HEK293T (cell line): ENCODE results near the gene RYR3.
"Not testable (repeated sequence)": the region's sequence is repeated elsewhere in the genome, so short reads cannot be mapped to it uniquely, and the experiment has no call there.

Source experiments
- CTCF ChIA-PET: fragments of 350-600 bp; formaldehyde crosslinking; extraction: SDS; loops from one replicate; lab custom pipeline; 2021; ENCODE audit warnings: antibody characterized with exemption, inconsistent platforms; lab: Yijun Ruan, JAX
- POLR2A ChIA-PET: fragments of 350-600 bp; formaldehyde crosslinking; extraction: SDS; loops from one replicate; lab custom pipeline; 2020; ENCODE audit warnings: antibody characterized with exemption, inconsistent platforms; lab: Yijun Ruan, JAX
- DNase-seq: peaks from one replicate; pipeline ENCODE4 v3.0.0; 2012; ENCODE audit warnings: mixed read lengths; ENCODE audit errors: extremely low spot score
- ARNT ChIP-seq: fragments of 450-650 bp; IDR thresholded peaks from 2 replicates; pipeline ENCODE4 v1.6.1; 2017; ENCODE audit warnings: mild to moderate bottlenecking
- BHLHE40 ChIP-seq: fragments of 450-650 bp; IDR thresholded peaks from 2 replicates; pipeline ENCODE4 v1.6.1; 2016; ENCODE audit warnings: mild to moderate bottlenecking, moderate library complexity, borderline replicate concordance
- CTBP1 ChIP-seq: fragments of 450-650 bp; IDR thresholded peaks from 2 replicates; pipeline ENCODE4 v1.6.1; 2016; ENCODE audit warnings: borderline replicate concordance
- ELF4 ChIP-seq: fragments of 450-650 bp; IDR thresholded peaks from 2 replicates; pipeline ENCODE4 v1.6.1; 2017; ENCODE audit warnings: antibody characterized with exemption
- FOXA1 ChIP-seq: fragments of 450-650 bp; IDR thresholded peaks from 2 replicates; pipeline ENCODE4 v1.6.1; 2016; ENCODE audit warnings: mild to moderate bottlenecking
- FOXK2 ChIP-seq: fragments of 450-650 bp; IDR thresholded peaks from 2 replicates; pipeline ENCODE4 v1.6.1; 2016; ENCODE audit warnings: mild to moderate bottlenecking
- FOXM1 ChIP-seq: fragments of 450-650 bp; IDR thresholded peaks from 2 replicates; pipeline ENCODE4 v1.6.1; 2017; ENCODE audit warnings: mild to moderate bottlenecking, borderline replicate concordance
- HDGF ChIP-seq: fragments of 450-650 bp; IDR thresholded peaks from 2 replicates; pipeline ENCODE4 v1.6.1; 2017; ENCODE audit warnings: antibody characterized with exemption, borderline replicate concordance
- L3MBTL2 ChIP-seq: fragments of 450-650 bp; conservative IDR thresholded peaks from 2 replicates; pipeline ENCODE4 v1.6.1; 2016; ENCODE audit warnings: mild to moderate bottlenecking
- LEF1 ChIP-seq: fragments of 450-650 bp; IDR thresholded peaks from 2 replicates; pipeline ENCODE4 v1.6.1; 2017; ENCODE audit warnings: mild to moderate bottlenecking, borderline replicate concordance
- NFRKB ChIP-seq: fragments of 450-650 bp; IDR thresholded peaks from 2 replicates; pipeline ENCODE4 v1.6.1; 2016; ENCODE audit warnings: mild to moderate bottlenecking, moderate library complexity
- SP1 ChIP-seq: fragments of 450-650 bp; IDR thresholded peaks from 2 replicates; pipeline ENCODE4 v1.6.1; 2017
- SUZ12 ChIP-seq: fragments of 450-650 bp; IDR thresholded peaks from 2 replicates; pipeline ENCODE4 v1.6.1; 2016; ENCODE audit warnings: mild to moderate bottlenecking
- TARDBP ChIP-seq: fragments of 450-650 bp; IDR thresholded peaks from 2 replicates; pipeline ENCODE4 v1.6.1; 2016
- ZNF384 ChIP-seq: fragments of 450-650 bp; IDR thresholded peaks from 2 replicates; pipeline ENCODE4 v1.6.1; 2016
- TF ChIP-seq, protein P1 (sequence below): fragments of 450-650 bp; IDR thresholded peaks from 2 replicates; pipeline ENCODE4 v1.6.1; 2016

The RYR3 gene

GRCh38 chr15:33813891-33814290, 503.1 kb downstream of the RYR3 start:
- DNase-seq = no peak
- no peak for TF ChIP-seq ZNF384
- TF ChIP-seq, protein P1, sequence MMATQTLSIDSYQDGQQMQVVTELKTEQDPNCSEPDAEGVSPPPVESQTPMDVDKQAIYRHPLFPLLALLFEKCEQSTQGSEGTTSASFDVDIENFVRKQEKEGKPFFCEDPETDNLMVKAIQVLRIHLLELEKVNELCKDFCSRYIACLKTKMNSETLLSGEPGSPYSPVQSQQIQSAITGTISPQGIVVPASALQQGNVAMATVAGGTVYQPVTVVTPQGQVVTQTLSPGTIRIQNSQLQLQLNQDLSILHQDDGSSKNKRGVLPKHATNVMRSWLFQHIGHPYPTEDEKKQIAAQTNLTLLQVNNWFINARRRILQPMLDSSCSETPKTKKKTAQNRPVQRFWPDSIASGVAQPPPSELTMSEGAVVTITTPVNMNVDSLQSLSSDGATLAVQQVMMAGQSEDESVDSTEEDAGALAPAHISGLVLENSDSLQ = no peak
- no peak for TF ChIP-seq ELF4
- TF ChIP-seq CTBP1 = no peak
- no peak for TF ChIP-seq FOXA1
- no peak for TF ChIP-seq NFRKB
- TF ChIP-seq HDGF = no peak
- no peak for TF ChIP-seq SUZ12
- no peak for TF ChIP-seq BHLHE40
- no peak for TF ChIP-seq L3MBTL2
- no peak for TF ChIP-seq FOXM1
- no peak for TF ChIP-seq LEF1
- TF ChIP-seq ARNT = no peak
- TF ChIP-seq FOXK2 = no peak
- TF ChIP-seq TARDBP = no peak
- no peak for TF ChIP-seq SP1
- ChIA-PET POLR2A (no interaction called here), CTCF (no interaction called here)

DNA sequence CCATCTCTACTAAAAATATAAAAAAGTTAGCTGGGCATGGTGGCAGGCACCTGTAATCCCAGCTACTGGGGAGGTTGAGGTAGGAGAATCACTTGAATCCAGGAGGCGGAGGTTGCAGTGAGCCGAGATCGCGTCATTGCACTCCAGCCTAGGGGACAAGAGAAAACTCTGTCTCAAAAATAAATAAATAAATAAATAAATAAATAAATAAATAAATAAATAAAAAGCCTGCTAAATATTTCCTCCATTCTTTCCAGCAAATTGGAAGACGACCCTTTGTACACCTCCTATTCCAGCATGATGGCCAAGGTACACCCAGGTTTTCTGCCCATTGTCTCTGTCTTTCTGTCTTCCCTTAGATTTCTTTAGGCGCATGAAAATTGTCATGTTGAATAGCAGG, 508.7 kb downstream of the RYR3 start:
- POLR2A ChIA-PET, CTCF ChIA-PET, DNase-seq: not testable (repeated sequence)

- no peak for DNase-seq
- TF ChIP-seq ARNT (no peak), ZNF384 (no peak), HDGF (no peak), FOXK2 (no peak), BHLHE40 (no peak), LEF1 (no peak)
- TF ChIP-seq, protein P1 = no peak
- POLR2A ChIA-PET = interaction anchor here (0.5 kb wide), 1 partner anchor 193 kb away, joined by 3 read pairs; no protein-coding TSS in a partner anchor
- CTCF ChIA-PET = no interaction called here
Measured at GRCh38 chr15:33822479-33822878, 511.7 kb downstream of the RYR3 start.

DNA sequence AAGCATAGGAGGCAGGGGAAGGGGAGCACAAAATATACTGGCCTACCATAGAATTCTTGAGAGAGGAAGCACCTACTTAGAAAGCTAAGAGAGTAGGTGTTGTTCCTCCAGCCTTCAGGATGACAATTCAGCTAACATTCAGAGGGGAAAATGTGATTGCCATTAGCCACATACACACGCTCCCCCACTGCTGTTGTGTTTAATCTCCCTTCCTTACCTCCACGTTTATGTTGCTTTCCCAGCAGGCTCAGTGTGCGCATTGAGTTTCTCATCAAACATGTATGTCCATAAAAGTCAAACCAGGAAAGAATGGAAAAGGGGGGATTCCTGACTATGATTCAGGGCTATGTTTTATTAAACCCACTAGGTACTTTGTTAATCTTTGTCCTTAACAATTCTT, 512.4 kb downstream of the RYR3 start:
- ChIA-PET POLR2A (interaction anchor here (0.5 kb wide), 1 partner anchor 192 kb away, joined by 3 read pairs; no protein-coding TSS in a partner anchor), CTCF (no interaction called here)
- TF ChIP-seq L3MBTL2 (no peak), ZNF384 (no peak), BHLHE40 (no peak), LEF1 (no peak), HDGF (no peak), SP1 (no peak), SUZ12 (no peak), FOXA1 (no peak)
- TF ChIP-seq, protein P1 = no peak
- no peak for DNase-seq

- ChIA-PET POLR2A (no interaction called here), CTCF (no interaction called here)
- no peak for DNase-seq
- TF ChIP-seq ZNF384 (no peak), L3MBTL2 (no peak), FOXM1 (no peak), LEF1 (no peak), HDGF (no peak), ELF4 (no peak), NFRKB (no peak), ARNT (no peak), CTBP1 (no peak), SUZ12 (no peak), BHLHE40 (no peak), FOXA1 (no peak), TARDBP (no peak), SP1 (no peak), FOXK2 (no peak)
- TF ChIP-seq, protein P1 = no peak
Measured at GRCh38 chr15:33825453-33825852, 514.7 kb downstream of the RYR3 start.

GRCh38 chr15:33826201-33826600, 515.4 kb downstream of the RYR3 start:
- TF ChIP-seq FOXA1 (no peak), CTBP1 (no peak), ELF4 (no peak), BHLHE40 (no peak), ZNF384 (no peak), TARDBP (no peak), FOXK2 (no peak), SP1 (no peak), FOXM1 (no peak), SUZ12 (no peak), NFRKB (no peak), LEF1 (no peak), L3MBTL2 (no peak), ARNT (no peak), HDGF (no peak)
- TF ChIP-seq, protein P1 = no peak
- ChIA-PET POLR2A (no interaction called here), CTCF (no interaction called here)
- DNase-seq = no peak
